ENCODE data around the gene RPS10. TPM values are rescaled to one million over a fixed set of nuclear protein-coding genes. Genes with fewer than 3 reads are reported as not detected.

Gene RPS10
- total RNA-seq, 1 donor from 2014 or later, result 1,684 TPM

Other genes starting within 250 kb of the RPS10 start
- gene HMGA1, start 189.2 kb downstream of the RPS10 start, total RNA-seq, result 244 TPM
- 30.6 TPM for gene SMIM29, start 177.1 kb downstream of the RPS10 start, total RNA-seq
- gene NUDT3, start 33.4 kb downstream of the RPS10 start, total RNA-seq, result 18.7 TPM
- gene PACSIN1, start 40.0 kb upstream of the RPS10 start, total RNA-seq, result not detected
- gene SPDEF, start 130.3 kb upstream of the RPS10 start, total RNA-seq, result 0.44 TPM